Hematopoietic multipotent progenitor cell treated with erythropoietin and hydrocortisone succinate and interleukin-3 and kit ligand, for 17 days (in vitro differentiated cells): ENCODE data around the gene MVD.

Experiments
- DNase-seq: peaks from one replicate; pipeline ENCODE4 v3.0.0-alpha.2; 2015; ENCODE audit warnings: low spot score

The MVD gene

DNA sequence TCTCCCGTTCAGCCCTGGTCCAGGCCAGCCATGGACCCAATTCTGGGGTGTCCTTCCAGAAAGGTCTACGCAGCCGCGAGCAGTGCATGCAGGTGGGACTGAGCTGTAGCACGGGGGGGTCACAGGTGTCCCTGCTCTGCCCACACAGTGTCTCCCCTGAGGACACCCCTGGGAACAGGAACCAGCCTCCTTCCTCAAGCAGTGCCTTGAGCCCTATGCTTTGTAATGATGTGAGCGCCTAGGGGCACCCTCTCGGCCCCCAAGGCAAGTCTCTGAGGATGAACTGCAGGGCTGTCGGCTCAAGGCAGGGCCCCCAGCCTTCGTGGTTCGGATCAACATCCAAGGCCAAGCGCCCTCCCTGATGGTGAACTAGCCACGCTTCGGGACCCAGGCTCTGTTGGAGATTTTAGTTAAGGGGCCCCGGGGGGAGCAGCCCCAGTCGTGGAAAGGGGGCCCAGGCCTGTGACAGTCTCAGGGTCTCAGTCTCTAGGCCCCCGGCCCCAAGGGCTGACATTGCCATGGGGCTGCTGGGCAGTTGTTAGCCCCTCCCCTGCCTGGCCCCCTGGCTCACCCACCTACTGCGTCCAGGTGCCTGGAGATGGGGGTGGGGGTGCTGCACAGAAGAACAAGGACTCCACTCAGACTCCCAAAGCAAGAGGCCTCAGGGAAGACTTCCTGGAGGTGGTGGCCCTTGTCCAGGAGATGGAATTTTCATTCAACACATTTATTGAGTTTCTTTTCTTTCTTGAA lies 22.2 kb downstream of the MVD start:
- DNase-seq = no peak

DNA sequence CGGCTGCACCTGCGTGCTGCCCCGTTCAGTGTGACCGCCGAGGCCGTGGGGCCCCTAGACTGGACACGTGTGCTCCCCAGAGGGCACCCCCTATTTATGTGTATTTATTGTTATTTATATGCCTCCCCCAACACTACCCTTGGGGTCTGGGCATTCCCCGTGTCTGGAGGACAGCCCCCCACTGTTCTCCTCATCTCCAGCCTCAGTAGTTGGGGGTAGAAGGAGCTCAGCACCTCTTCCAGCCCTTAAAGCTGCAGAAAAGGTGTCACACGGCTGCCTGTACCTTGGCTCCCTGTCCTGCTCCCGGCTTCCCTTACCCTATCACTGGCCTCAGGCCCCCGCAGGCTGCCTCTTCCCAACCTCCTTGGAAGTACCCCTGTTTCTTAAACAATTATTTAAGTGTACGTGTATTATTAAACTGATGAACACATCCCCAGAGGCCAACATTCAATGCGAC lies 22.8 kb downstream of the MVD start:
- DNase-seq = no peak

DNA sequence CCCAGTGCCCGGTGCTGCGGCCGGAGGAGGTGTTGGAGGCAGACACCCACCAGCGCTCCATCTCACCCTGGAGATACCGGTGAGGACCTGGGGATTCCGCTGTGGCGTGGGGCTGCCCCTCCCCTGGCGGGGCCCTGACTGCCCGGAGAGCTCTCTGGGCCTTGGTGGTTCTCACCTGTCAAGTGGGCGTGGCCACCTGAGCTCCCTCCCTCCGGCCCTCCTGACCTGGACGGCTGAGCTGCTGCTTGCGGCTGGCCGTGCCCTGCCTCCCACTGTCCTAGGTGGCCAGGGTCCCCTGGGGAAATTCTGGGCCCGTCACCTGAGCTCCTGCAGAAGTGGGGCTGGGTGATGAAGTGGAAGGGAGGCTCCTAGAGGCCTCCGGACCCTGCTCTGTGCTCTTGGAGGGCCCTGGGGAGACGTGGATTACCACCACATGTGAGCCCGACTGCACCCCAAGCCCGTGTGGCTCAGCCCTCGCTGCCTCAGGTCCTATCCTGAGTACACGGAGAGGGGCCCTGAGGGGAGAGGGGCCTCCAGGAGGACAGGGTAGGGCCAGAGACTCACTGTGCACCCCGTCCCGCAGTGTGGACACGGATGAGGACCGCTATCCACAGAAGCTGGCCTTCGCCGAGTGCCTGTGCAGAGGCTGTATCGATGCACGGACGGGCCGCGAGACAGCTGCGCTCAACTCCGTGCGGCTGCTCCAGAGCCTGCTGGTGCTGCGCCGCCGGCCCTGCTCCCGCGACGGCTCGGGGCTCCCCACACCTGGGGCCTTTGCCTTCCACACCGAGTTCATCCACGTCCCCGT lies 23.5 kb downstream of the MVD start:
- no peak for DNase-seq

DNA sequence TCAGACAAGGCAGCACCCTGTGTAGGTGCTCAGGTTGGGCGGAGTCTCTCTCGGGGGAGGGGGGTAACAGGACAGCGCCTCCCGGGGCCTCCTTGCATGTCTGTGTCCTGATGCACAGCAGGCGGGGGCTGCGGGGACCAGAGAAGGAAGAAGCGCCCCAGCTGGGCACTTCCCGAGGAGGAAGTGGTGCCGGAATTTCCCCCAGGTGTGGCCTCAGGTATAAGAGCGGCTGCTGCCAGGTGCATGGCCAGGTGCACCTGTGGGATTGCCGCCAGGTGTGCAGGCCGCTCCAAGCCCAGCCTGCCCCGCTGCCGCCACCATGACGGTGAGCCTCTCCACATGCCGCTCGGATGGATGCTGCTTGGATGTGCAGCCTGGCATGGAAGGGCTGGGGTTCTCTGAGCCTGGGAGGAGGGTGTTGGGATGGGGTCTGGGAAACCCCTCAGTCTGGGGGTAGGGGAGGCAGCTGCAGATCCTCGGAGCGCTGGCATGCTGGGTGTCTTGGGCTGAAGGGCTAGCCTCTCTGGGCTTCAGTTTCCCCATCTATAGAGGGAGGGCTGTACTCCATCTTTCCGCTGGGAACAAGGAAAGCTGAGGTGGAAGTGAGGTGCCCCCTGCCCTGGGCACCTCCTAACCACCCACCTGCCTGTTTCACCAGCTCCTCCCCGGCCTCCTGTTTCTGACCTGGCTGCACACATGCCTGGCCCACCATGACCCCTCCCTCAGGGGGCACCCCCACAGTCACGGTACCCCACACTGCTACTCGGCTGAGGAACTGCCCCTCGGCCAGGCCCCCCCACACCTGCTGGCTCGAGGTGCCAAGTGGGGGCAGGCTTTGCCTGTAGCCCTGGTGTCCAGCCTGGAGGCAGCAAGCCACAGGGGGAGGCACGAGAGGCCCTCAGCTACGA lies 24.3 kb downstream of the MVD start, which contains the start of gene IL17C:
Gene IL17C, plus strand, starts transcription at position 250 of the 908 bp plus-strand sequence. Its CDS starts 70 bp downstream, at position 320.
- no peak for DNase-seq

DNA sequence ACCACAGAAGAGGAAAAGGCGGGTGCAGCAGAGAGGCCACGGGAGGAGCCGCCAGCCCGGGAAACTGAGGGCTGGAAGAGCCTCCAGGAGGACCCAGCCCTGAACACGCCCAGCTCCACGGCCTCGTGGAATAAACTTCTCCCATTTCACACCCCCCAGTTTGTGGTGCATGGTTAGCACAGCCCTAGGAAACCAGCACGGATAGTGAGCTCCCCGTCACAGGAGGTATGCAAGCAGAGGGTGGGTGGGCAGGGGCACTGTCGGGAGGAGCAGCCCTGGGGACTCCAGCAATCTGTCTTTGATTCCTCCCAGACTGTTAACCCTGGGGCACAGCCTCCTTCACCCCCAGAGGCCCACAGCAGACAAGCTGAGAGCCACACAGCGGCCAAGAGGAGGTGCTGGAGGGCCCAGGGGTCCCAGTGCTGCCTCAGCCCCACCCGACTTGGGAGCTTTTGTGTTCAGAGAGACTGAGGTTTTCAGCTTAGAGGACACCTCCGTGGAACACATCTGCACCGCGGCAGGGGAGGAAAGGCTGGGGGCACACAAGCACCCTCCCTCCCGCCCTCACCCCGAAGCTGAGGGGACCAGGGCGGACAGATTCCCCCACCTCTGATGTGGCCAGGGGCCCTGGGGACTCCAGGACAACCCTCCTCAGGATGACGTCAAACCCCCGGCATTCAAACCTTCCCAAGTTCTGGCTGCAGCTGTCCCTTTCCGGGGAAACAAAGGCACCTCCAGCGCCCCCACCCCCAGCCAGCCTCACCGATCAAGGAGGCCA lies 26.2 kb downstream of the MVD start:
- no peak for DNase-seq

DNA sequence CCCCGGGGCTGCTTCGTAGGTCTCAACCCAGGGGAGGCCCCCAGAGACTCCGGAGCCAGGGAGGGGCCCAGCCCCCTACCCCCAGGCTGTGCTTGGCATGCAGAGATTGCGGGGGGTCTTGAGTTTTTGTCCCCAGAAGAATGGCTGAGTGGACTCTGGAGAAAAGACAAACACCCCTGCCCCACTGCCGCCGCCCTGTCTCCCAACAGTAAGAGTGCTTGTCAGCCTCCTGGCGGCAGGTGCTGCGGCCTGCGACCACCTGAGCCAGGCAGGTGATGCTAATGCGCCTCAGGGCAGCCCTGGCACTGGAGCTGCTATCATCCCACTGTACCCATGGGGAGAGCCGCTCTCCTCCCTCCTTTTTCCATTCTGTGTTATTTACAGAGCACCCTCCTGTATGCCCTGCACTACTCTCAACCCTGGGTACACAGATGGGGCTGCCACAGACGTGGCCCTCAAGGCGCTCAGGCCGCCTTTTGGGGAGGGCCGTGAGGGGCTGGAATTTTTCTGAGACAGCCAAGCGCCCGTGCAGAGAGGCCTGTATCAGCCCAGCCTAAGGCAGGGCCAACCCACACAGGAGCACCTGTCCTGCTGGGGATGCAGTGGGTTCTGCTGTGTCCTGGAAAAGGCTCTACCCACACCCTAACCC lies 27.1 kb downstream of the MVD start:
- no peak for DNase-seq

- no peak for DNase-seq
These were observed 27.8 kb downstream of the MVD start for GRCh38 chr16:88634994-88635670.

GRCh38 chr16:88634141-88634993 lies 28.5 kb downstream of the MVD start:
- DNase-seq = no peak

- DNase-seq = no peak
These were observed 29.2 kb downstream of the MVD start for GRCh38 chr16:88633684-88634140.

GRCh38 chr16:88632587-88632930 lies 30.3 kb downstream of the MVD start:
- no peak for DNase-seq

DNA sequence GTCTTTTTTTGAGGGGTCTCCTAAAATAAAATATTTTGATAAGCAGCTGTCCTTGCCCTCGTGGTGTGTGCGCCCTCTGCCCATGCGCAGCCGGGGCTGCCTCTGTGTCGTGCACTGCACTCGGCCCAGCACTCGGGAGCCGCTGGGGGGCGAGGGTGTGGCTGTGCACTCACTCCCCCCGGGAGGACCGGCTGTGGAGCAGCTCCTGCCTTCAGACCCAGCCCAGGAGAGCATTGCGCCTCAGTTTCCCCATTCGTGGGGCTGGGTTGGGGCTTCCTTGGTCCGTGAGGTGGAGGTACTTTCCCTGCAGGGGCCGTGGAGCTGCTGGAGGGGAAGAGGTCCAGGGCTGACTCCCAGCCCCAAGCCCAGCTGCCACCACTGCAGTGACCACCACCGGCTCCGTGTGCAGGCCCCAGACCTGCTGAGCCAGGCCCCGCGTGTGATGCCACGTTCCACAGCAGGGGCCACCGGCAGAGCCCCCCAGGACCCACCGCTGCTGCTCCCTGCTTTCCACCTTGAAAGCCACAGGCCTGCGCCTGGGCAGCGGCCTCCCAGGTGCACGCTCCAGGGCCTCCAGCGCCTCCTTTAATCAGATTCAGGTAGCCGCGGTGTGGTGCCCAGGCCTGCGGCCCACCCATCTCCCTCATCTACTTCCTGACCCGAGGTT lies 30.8 kb downstream of the MVD start:
- DNase-seq = no peak

DNA sequence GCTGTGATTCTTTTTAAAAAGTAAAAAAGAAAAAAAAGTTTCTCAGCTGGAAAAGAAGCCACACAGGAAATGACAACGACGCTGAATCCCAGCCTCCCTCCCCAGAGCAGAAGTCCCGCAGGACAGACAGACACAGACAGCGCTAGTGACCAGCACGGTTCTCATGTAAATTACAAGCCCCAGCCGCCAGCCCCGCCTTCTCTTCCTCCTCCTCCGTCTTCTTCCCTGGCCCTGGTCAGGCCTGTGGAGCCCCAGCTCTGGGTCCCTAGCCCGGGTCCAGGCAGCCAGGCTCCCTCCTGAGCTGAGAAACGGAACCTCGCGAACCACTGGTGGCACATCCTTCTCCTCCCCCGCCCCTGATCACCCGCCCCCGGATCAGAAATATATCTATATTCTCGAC lies 31.5 kb downstream of the MVD start:
- DNase-seq = no peak

DNA sequence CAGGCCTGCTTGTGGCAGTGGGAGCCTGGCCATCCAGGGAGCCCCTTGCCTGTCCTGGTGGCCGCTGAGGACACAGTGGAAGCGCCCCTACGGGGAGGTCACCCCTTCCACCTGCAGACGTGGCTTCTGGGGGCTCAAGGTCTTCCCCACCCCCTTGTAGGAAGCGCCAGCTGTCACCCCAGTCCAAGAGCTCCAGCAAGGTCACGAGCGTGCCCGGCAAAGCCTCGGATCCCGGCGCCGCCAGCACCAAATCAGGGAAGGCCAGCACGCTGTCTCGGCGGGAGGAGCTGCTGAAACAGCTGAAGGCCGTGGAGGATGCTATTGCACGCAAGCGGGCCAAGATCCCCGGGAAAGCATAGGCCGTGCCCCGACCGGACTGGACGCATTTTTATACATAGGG lies 31.9 kb downstream of the MVD start:
- DNase-seq = no peak

DNA sequence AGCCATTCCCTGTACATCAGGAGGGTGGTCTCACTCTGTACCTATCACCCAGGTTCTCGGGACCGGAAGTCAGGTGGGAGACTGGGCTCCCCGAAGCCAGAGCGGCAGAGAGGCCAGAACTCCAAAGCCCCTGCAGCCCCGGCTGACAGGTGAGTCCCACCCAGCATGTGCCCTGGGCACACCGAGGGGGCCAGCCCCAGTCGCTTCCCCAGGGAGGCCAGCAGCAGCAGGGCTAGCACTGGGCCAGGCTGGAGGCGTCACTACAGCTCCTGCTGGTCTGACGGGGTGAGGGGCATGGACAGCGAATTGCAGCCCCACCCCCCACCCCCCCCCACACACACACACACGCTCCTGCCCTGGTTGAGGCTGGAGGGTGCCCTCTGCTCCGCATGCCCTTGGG lies 32.5 kb downstream of the MVD start:
- no peak for DNase-seq

- no peak for DNase-seq
These were observed 33.1 kb downstream of the MVD start for GRCh38 chr16:88629835-88630234.

DNA sequence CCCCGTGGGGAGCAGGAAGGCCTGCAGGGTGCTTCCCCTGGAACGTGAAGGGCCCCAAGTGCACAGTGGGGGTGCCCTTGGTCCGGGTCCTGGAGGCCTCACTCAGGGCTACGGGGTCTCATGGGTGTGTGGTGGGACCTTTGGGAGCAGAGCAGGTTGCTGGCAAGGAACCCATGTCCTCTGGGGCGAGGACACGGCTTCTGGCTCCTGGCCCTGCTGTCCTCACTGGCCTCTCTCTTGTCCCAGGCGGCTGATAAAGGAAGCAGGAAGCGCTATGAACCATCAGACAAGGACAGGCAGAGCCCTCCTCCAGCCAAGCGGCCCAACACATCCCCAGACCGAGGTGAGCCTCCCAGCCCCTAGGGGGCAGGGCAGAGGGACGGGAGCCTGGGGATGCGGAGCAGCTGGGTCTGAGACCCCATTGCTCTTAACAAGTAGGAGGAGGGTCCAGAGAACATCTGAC lies 34.3 kb downstream of the MVD start:
- DNase-seq = no peak

DNA sequence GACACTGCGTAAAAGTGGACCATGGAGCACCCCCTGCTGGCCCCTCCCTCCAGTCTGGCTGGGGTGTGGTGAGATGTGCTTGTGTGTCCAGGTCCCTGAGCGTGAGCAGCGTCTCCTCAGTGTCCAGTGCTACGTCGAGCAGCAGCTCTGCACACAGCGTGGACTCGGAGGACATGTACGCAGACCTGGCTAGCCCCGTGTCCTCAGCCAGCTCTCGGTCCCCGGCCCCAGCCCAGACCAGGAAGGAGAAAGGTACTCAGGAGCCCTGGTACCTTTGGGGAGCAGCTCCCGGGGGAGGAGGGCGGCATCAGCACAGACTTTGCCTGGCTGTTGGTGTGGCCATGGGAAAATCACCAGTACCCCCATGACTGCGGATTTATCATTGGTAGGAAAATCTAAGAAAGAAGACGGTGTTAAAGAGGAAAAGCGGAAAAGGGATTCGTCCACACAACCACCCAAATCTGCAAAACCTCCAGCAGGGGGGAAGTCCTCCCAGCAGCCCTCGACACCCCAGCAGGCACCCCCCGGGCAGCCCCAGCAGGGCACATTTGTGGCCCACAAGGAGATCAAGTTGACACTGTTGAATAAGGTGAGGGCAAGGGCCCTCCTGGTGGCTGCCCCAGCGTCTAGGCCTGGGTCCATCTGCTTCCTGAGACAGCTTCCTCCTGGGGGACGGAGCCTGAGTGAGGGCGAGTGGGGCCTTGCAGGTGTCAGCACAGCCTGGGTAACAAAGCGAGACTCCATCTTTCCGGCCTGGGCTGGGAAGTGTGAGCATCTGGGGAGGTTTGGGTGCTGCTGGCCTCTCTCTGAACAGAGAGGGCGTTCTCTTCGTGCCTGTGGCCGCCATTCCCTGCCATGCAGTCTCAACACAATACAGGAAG lies 35.1 kb downstream of the MVD start:
- DNase-seq = no peak

GRCh38 chr16:88626646-88627045 lies 36.2 kb downstream of the MVD start:
- DNase-seq = no peak
